HEK293T (cell line): ENCODE results near the gene SLC14A1.

Source experiments
- ARNT ChIP-seq: fragments of 450-650 bp; IDR thresholded peaks from 2 replicates; pipeline ENCODE4 v1.6.1; 2017; ENCODE audit warnings: mild to moderate bottlenecking
- ELF4 ChIP-seq: fragments of 450-650 bp; IDR thresholded peaks from 2 replicates; pipeline ENCODE4 v1.6.1; 2017; ENCODE audit warnings: antibody characterized with exemption
- FOXA1 ChIP-seq: fragments of 450-650 bp; IDR thresholded peaks from 2 replicates; pipeline ENCODE4 v1.6.1; 2016; ENCODE audit warnings: mild to moderate bottlenecking
- FOXK2 ChIP-seq: fragments of 450-650 bp; IDR thresholded peaks from 2 replicates; pipeline ENCODE4 v1.6.1; 2016; ENCODE audit warnings: mild to moderate bottlenecking
- FOXM1 ChIP-seq: fragments of 450-650 bp; IDR thresholded peaks from 2 replicates; pipeline ENCODE4 v1.6.1; 2017; ENCODE audit warnings: mild to moderate bottlenecking, borderline replicate concordance
- HDGF ChIP-seq: fragments of 450-650 bp; IDR thresholded peaks from 2 replicates; pipeline ENCODE4 v1.6.1; 2017; ENCODE audit warnings: antibody characterized with exemption, borderline replicate concordance
- L3MBTL2 ChIP-seq: fragments of 450-650 bp; conservative IDR thresholded peaks from 2 replicates; pipeline ENCODE4 v1.6.1; 2016; ENCODE audit warnings: mild to moderate bottlenecking
- LEF1 ChIP-seq: fragments of 450-650 bp; IDR thresholded peaks from 2 replicates; pipeline ENCODE4 v1.6.1; 2017; ENCODE audit warnings: mild to moderate bottlenecking, borderline replicate concordance
- PKNOX1 ChIP-seq: fragments of 450-650 bp; IDR thresholded peaks from 2 replicates; pipeline ENCODE4 v1.6.1; 2016
- SP1 ChIP-seq: fragments of 450-650 bp; IDR thresholded peaks from 2 replicates; pipeline ENCODE4 v1.6.1; 2017
- SUZ12 ChIP-seq: fragments of 450-650 bp; IDR thresholded peaks from 2 replicates; pipeline ENCODE4 v1.6.1; 2016; ENCODE audit warnings: mild to moderate bottlenecking
- TARDBP ChIP-seq: fragments of 450-650 bp; IDR thresholded peaks from 2 replicates; pipeline ENCODE4 v1.6.1; 2016

GRCh38 chr18:45792506-45793263, 68.7 kb downstream of the SLC14A1 start:
- TF ChIP-seq FOXK2 (no peak), TARDBP (no peak), ARNT (no peak), PKNOX1 (no peak), FOXM1 (no peak), HDGF (no peak), FOXA1 (no peak), L3MBTL2 (no peak), SP1 (no peak), ELF4 (no peak), SUZ12 (no peak), LEF1 (no peak)
